Fibroblast of lung (primary cell): ENCODE data around the gene CTDNEP1. TPM values are rescaled to one million over a fixed set of nuclear protein-coding genes. Genes with fewer than 3 reads are reported as not detected.
A peak's percentile ranks its signal among the peaks of the same experiment; 100 is the strongest.

Source experiments
- DNase-seq, 2 donors: peaks; one replicate each; pipeline versions ENCODE4 v3.0.0 to v3.0.0-alpha.2; 2010; ENCODE audit warnings: low read depth in 2 of 2
- H2AFZ ChIP-seq: 2 replicates; pipeline ENCODE4 v1.5.1; 2012; ENCODE audit warnings: low read length, control low read depth, inconsistent platforms
- H3K27ac ChIP-seq: 2 replicates; pipeline ENCODE4 v1.5.1; 2011; ENCODE audit warnings: low read length, control low read depth; ENCODE audit not compliant: insufficient read depth
- H3K27me3 ChIP-seq: 2 replicates; pipeline ENCODE4 v1.5.1; 2011; ENCODE audit warnings: mild to moderate bottlenecking, low read length; ENCODE audit not compliant: control insufficient read depth, insufficient read depth
- H3K36me3 ChIP-seq: 2 replicates; pipeline ENCODE4 v1.5.1; 2011; ENCODE audit warnings: low read length; ENCODE audit not compliant: control insufficient read depth, insufficient read depth
- H3K4me1 ChIP-seq: 2 replicates; pipeline ENCODE4 v1.5.1; 2011; ENCODE audit warnings: low read length; ENCODE audit not compliant: control insufficient read depth, insufficient read depth; ENCODE audit errors: extremely low read depth
- H3K4me2 ChIP-seq: 2 replicates; pipeline ENCODE4 v1.5.1; 2011; ENCODE audit warnings: low read length, control low read depth; ENCODE audit not compliant: insufficient read depth; ENCODE audit errors: extremely low read depth
- H3K4me3 ChIP-seq, 4 experiments: fragments of 200-600 bp in 1 of 4; sonication (generic) in 1 of 4; replicated peaks in 1 of 4; 2 replicates each; pipeline ENCODE4 v1.5.1; 2011 to 2016; ENCODE audit warnings: low read length in 4 of 4, low read depth in 3 of 4, mild to moderate bottlenecking in 3 of 4, control low read depth in 2 of 4, inconsistent platforms in 1 of 4, mixed read lengths in 1 of 4; ENCODE audit not compliant: insufficient read depth in 1 of 4; ENCODE audit errors: control extremely low read depth in 1 of 4
- H3K79me2 ChIP-seq: 2 replicates; pipeline ENCODE4 v1.5.1; 2012; ENCODE audit warnings: mild to moderate bottlenecking, low read length, inconsistent platforms; ENCODE audit not compliant: control insufficient read depth, insufficient read depth
- H3K9ac ChIP-seq: 2 replicates; pipeline ENCODE4 v1.5.1; 2011; ENCODE audit warnings: mild to moderate bottlenecking, low read length, control low read depth; ENCODE audit not compliant: insufficient read depth
- H3K9me3 ChIP-seq: 2 replicates; pipeline ENCODE4 v1.5.1; 2012; ENCODE audit warnings: low read depth, low read length; ENCODE audit not compliant: control insufficient read depth, insufficient read depth
- H4K20me1 ChIP-seq: 2 replicates; pipeline ENCODE4 v1.5.1; 2011; ENCODE audit warnings: low read length; ENCODE audit not compliant: control insufficient read depth, insufficient read depth; ENCODE audit errors: extremely low read depth
- CTCF ChIP-seq, 2 donors: IDR thresholded peaks in 1 of 2; conservative IDR thresholded peaks in 1 of 2; 1 replicate in 1 of 2; 2 replicates in 1 of 2; pipeline ENCODE4 v1.5.1; 2011 to 2012; ENCODE audit warnings: low read length in 2 of 2, control low read depth in 1 of 2, inconsistent platforms in 1 of 2, low read depth in 1 of 2, mild to moderate bottlenecking in 1 of 2
- EZH2 ChIP-seq: IDR thresholded peaks from 2 replicates; pipeline ENCODE4 v1.5.1; 2012; ENCODE audit warnings: low read length, control low read depth, mild to moderate bottlenecking; ENCODE audit errors: missing control alignments
- polyA plus RNA-seq, 2 donors: library from polyadenylated mRNA; depleted of rRNA in 1 of 2; stranded (reverse) in 1 of 2; unstranded in 1 of 2; fragments of >200 nt; gene quantifications; 2 replicates each; pipeline ENCODE4 v1.2.1, GENCODE V29; 2011 to 2012; ENCODE audit warnings: missing spikeins in 1 of 2
- total RNA-seq: library from RNA; depleted of rRNA; stranded (reverse); fragments of >200 nt; gene quantifications from 2 replicates; pipeline ENCODE4 v1.2.1, GENCODE V29; 2014

CTDNEP1 gene
- total and polyA plus RNA-seq, 2 donors (not counting 1 experiment from before 2014, with no cell fraction given) = 40.5 to 134 TPM

GRCh38 chr17:7214300-7215135 is 37.0 kb downstream of the CTDNEP1 start:
- H4K20me1 ChIP-seq = no peaks in the 10 kb centered on the region
- H3K4me3 ChIP-seq = peak overlapping the region; percentile 40 to 78 (median 56)
- H3K27ac ChIP-seq = peak overlapping the region; percentile 89
- DNase-seq = peak; percentile 95 to 96
- H3K4me2 ChIP-seq = peak overlapping the region; percentile 76
- peaks cover 32% of the 10 kb centered on the region for H3K79me2 ChIP-seq
- no peaks in the 10 kb centered on the region for H3K9me3 ChIP-seq
- H3K27me3 ChIP-seq = no peaks in the 10 kb centered on the region
- H2AFZ ChIP-seq = no peak overlapping the region
- TF ChIP-seq CTCF (conservative IDR thresholded peaks at IDR 0.05 in 1 of 2, IDR thresholded peaks at IDR 0.05 in 1 of 2; ENCODE audit: low read depth in 1 of 2, low read length in 2 of 2) (peak; percentile 58 to 70), EZH2 (no peak)
- peak overlapping the region; percentile 72 for H3K9ac ChIP-seq
- no peaks in the 10 kb centered on the region for H3K36me3 ChIP-seq
- peaks cover 10% of the 10 kb centered on the region for H3K4me1 ChIP-seq

GRCh38 chr17:7213895-7214299 is 37.6 kb downstream of the CTDNEP1 start:
- Histone ChIP-seq H3K4me2 (peak overlapping the region; percentile 76), H3K27me3 (no peaks in the 10 kb centered on the region), H3K9ac (peak overlapping the region; percentile 72), H3K36me3 (no peaks in the 10 kb centered on the region), H3K27ac (peak overlapping the region; percentile 89), H3K79me2 (peaks cover 35% of the 10 kb centered on the region), H3K4me3 (peak overlapping the region; percentile 33 to 78 (median 56)), H4K20me1 (no peaks in the 10 kb centered on the region), H3K4me1 (peaks cover 10% of the 10 kb centered on the region), H3K9me3 (no peaks in the 10 kb centered on the region), H2AFZ (no peak overlapping the region)
- DNase-seq = peak; percentile 77 to 87
- TF ChIP-seq EZH2 = no peak
- peak; percentile 26 to 53 for TF ChIP-seq CTCF (conservative IDR thresholded peaks at IDR 0.05 in 1 of 2, IDR thresholded peaks at IDR 0.05 in 1 of 2; ENCODE audit: low read depth in 1 of 2, low read length in 2 of 2)

- Histone ChIP-seq H3K36me3 (no peaks in the 10 kb centered on the region), H3K27me3 (no peaks in the 10 kb centered on the region), H3K79me2 (peaks cover 31% of the 10 kb centered on the region), H4K20me1 (no peaks in the 10 kb centered on the region), H3K4me1 (peaks cover 9% of the 10 kb centered on the region), H3K9ac (no peak overlapping the region), H3K4me3 (peak overlapping the region in 1 of 4 experiments; percentile 37), H3K9me3 (no peaks in the 10 kb centered on the region), H2AFZ (no peak overlapping the region), H3K4me2 (peak overlapping the region; percentile 40), H3K27ac (no peak overlapping the region)
- DNase-seq = no peak
- TF ChIP-seq EZH2 = no peak
- no peak for TF ChIP-seq CTCF (conservative IDR thresholded peaks at IDR 0.05 in 1 of 2, IDR thresholded peaks at IDR 0.05 in 1 of 2; ENCODE audit: low read depth in 1 of 2, low read length in 2 of 2)
Observed at GRCh38 chr17:7211491-7212273, 39.9 kb downstream of the CTDNEP1 start.
